DOHH2 (cell line): Measurements from ENCODE around the gene FZD8.

Source experiments
- H3F3A ChIP-seq: fragments of 200-600 bp; sonication (generic), shearing (Covaris generic); 2 replicates; pipeline ENCODE4 v1.6.0; 2016; ENCODE audit warnings: antibody characterized with exemption, mild to moderate bottlenecking; ENCODE audit not compliant: control insufficient read depth, insufficient read depth
- H3K27ac ChIP-seq: fragments of 200-600 bp; sonication (generic); 2 replicates; pipeline ENCODE4 v1.5.1; 2014; ENCODE audit warnings: low read depth, mild to moderate bottlenecking, low read length, moderate library complexity
- H3K27me3 ChIP-seq: fragments of 200-600 bp; sonication (generic); 2 replicates; pipeline ENCODE4 v1.6.1; 2014; ENCODE audit warnings: mild to moderate bottlenecking, low read length, mixed read lengths; ENCODE audit not compliant: control insufficient read depth
- H3K36me3 ChIP-seq: fragments of 200-600 bp; sonication (generic); 2 replicates; pipeline ENCODE4 v1.6.1; 2014; ENCODE audit warnings: mild to moderate bottlenecking, low read length, moderate library complexity, mixed read lengths; ENCODE audit not compliant: control insufficient read depth
- H3K4me1 ChIP-seq: fragments of 200-600 bp; sonication (generic); 2 replicates; pipeline ENCODE4 v1.6.1; 2014; ENCODE audit warnings: mild to moderate bottlenecking, low read length, mixed read lengths; ENCODE audit not compliant: control insufficient read depth
- H3K4me2 ChIP-seq: fragments of 200-600 bp; sonication (generic); 2 replicates; pipeline ENCODE4 v1.6.0; 2014; ENCODE audit warnings: mild to moderate bottlenecking, low read length, moderate library complexity
- H3K4me3 ChIP-seq: fragments of 200-600 bp; sonication (generic); 2 replicates; pipeline ENCODE4 v1.5.1; 2014; ENCODE audit warnings: mild to moderate bottlenecking, low read length, mixed read lengths
- H3K79me2 ChIP-seq: fragments of 200-600 bp; sonication (generic); 2 replicates; pipeline ENCODE4 v1.6.1; 2014; ENCODE audit warnings: mild to moderate bottlenecking, low read length, mixed read lengths; ENCODE audit not compliant: control insufficient read depth
- H3K9me2 ChIP-seq: fragments of 200-600 bp; sonication (generic); replicated peaks from 2 replicates; pipeline ENCODE4 v1.6.1; 2014; ENCODE audit warnings: mild to moderate bottlenecking, low read length, mixed read lengths; ENCODE audit not compliant: control insufficient read depth
- H3K9me3 ChIP-seq: fragments of 200-600 bp; sonication (generic); 2 replicates; pipeline ENCODE4 v1.6.1; 2014; ENCODE audit warnings: antibody characterized with exemption, low read length, mixed read lengths; ENCODE audit not compliant: control insufficient read depth, insufficient read depth
- H4K20me1 ChIP-seq: fragments of 200-600 bp; sonication (generic); 2 replicates; pipeline ENCODE4 v1.6.0; 2014; ENCODE audit warnings: low read depth, mild to moderate bottlenecking, antibody characterized with exemption, low read length, moderate library complexity; ENCODE audit not compliant: control insufficient read depth, insufficient read depth
- EZH2phosphoT487 ChIP-seq: fragments of 200-600 bp; sonication (generic); IDR thresholded peaks from 2 replicates; pipeline ENCODE4 v1.6.1; 2017; ENCODE audit warnings: borderline replicate concordance, mild to moderate bottlenecking, antibody characterized with exemption, low read length, moderate library complexity, mixed read lengths
- TF ChIP-seq, protein P1 (sequence below): fragments of 200-600 bp; sonication (generic); IDR thresholded peaks from one replicate; pipeline ENCODE4 v1.5.1; 2014; ENCODE audit warnings: antibody characterized with exemption, mild to moderate bottlenecking, low read depth, low read length; ENCODE audit not compliant: poor library complexity, severe bottlenecking

Gene FZD8

DNA sequence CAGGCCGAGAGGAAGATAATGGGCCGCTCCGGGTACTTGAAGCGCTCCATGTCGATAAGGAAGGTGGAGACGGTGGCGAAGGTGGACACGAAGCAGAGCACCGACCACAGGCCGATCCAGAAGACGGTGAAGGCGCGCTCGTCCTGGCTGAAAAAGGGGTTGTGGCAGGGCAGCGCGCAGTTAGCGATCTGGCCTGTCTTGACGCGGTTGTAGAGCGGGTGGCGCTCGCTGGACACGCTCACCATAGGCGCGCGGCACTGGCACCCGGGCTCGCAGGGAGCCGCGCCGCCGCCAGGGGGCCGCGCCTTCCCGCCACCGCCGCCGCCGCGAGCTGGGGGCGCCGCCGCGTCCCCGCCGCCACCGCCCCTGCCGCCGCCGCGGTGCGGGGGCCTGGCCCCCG is 1.6 kb downstream of the FZD8 start:
- no peak overlapping the region; the same call in 1 of the 2 replicates for H3K4me3 ChIP-seq
- peaks cover 8% of the 10 kb centered on the region; the same call in 1 of the 2 replicates for H3K4me1 ChIP-seq
- TF ChIP-seq, protein P1, sequence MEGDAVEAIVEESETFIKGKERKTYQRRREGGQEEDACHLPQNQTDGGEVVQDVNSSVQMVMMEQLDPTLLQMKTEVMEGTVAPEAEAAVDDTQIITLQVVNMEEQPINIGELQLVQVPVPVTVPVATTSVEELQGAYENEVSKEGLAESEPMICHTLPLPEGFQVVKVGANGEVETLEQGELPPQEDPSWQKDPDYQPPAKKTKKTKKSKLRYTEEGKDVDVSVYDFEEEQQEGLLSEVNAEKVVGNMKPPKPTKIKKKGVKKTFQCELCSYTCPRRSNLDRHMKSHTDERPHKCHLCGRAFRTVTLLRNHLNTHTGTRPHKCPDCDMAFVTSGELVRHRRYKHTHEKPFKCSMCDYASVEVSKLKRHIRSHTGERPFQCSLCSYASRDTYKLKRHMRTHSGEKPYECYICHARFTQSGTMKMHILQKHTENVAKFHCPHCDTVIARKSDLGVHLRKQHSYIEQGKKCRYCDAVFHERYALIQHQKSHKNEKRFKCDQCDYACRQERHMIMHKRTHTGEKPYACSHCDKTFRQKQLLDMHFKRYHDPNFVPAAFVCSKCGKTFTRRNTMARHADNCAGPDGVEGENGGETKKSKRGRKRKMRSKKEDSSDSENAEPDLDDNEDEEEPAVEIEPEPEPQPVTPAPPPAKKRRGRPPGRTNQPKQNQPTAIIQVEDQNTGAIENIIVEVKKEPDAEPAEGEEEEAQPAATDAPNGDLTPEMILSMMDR: no peak
- no peak for TF ChIP-seq EZH2phosphoT487
- H3F3A ChIP-seq: no peaks in the 10 kb centered on the region
- H3K36me3 ChIP-seq: no peaks in the 10 kb centered on the region
- no peak overlapping the region for H3K4me2 ChIP-seq
- H3K9me2 ChIP-seq: no peaks in the 10 kb centered on the region
- no peaks in the 10 kb centered on the region for H3K9me3 ChIP-seq
- H3K27me3 ChIP-seq: peaks cover 43% of the 10 kb centered on the region
- no peaks in the 10 kb centered on the region for H4K20me1 ChIP-seq
- no peaks in the 10 kb centered on the region for H3K79me2 ChIP-seq
- no peak overlapping the region for H3K27ac ChIP-seq

DNA sequence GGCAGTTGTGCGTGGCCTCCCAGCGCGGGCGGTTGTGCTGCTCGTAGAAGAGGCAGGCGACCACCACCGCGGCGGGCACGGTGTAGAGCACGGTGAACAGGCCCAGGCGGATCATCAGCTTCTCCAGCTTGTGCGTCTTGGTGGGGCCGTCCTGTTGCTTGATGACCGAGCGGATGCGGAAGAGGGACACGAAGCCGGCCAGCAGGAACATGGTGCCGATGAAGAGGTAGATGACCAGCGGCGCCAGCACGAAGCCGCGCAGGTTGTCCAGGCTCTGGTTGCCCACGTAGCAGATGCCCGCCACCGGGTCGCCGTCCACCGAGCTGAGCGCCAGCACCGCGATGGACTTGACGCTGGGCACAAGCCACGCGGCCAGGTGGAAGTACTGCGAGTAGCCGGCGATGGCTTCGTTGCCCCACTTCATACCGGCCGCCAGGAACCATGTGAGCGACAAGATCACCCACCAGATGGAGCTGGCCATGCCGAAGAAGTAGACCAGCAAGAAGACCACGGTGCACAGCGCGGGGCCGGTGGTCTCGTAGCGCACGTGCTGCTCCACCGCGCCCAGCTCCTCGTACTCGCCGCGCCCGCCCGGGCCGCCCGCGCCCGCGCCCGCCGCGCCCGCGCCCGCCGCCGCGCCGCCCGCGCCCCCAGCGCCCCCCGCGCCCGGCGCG is 2.2 kb downstream of the FZD8 start:
- no peak overlapping the region for H3K4me3 ChIP-seq

DNA sequence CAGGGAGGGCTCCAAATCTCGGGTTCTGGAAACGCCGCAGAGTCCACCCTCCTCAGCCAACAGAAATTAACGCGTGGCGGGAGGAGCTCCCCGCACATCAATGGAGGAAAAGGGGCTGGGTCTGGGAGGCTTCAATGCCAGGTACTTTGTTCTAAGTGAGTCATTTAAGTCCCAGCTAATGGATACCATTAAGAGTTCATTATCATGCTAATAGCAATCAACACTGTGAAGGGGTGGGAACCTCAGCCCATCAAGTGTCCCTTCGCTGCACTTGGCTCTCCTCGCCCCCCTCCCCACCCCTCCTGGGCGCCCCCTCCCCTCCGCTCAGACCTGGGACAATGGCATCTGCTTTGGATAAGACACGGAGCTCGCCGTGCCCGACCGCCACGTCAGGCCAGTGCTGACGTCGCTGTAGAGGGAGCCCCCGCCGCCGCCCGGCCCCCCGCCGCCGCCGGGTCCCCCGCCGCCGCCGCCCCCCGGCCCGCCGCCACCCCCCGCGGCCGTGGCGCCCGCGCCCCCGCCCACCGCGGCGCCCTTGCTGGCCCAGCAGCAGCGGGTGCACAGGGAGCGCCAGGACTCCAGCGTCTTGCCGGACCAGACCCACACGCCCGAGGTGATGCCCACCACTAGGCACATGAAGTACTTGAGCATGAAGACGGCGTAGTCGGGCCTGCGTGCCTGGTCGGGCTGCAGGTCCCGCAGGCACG is 2.9 kb downstream of the FZD8 start:
- H3K4me2 ChIP-seq: no peak overlapping the region
- peaks cover 32% of the 10 kb centered on the region for H3K27me3 ChIP-seq
- no peaks in the 10 kb centered on the region for H3K9me2 ChIP-seq
- H3K9me3 ChIP-seq: no peaks in the 10 kb centered on the region
- H3K4me3 ChIP-seq: no peak overlapping the region
- H4K20me1 ChIP-seq: no peaks in the 10 kb centered on the region
- H3K36me3 ChIP-seq: no peaks in the 10 kb centered on the region
- no peak overlapping the region for H3K27ac ChIP-seq
- no peaks in the 10 kb centered on the region for H3F3A ChIP-seq
- H3K4me1 ChIP-seq: peaks cover 8% of the 10 kb centered on the region; the same call in 1 of the 2 replicates
- no peaks in the 10 kb centered on the region for H3K79me2 ChIP-seq
- TF ChIP-seq, protein P1: no peak
- no peak for TF ChIP-seq EZH2phosphoT487

More for the DNA sequence above, 2.2 kb downstream of the FZD8 start:
- H3K4me2 ChIP-seq: no peak overlapping the region
- H4K20me1 ChIP-seq: no peaks in the 10 kb centered on the region
- H3K36me3 ChIP-seq: no peaks in the 10 kb centered on the region
- no peaks in the 10 kb centered on the region for H3K9me2 ChIP-seq
- no peaks in the 10 kb centered on the region for H3K9me3 ChIP-seq
- H3F3A ChIP-seq: no peaks in the 10 kb centered on the region
- H3K79me2 ChIP-seq: no peaks in the 10 kb centered on the region
- H3K4me1 ChIP-seq: peaks cover 8% of the 10 kb centered on the region; the same call in 1 of the 2 replicates
- TF ChIP-seq, protein P1: no peak
- no peak for TF ChIP-seq EZH2phosphoT487
- no peak overlapping the region for H3K27ac ChIP-seq
- peaks cover 38% of the 10 kb centered on the region for H3K27me3 ChIP-seq
